Glutamatergic neuron (in vitro differentiated cells): Measurements from ENCODE around the gene NDUFA1. TPM values are rescaled to one million over a fixed set of nuclear protein-coding genes. Genes with fewer than 3 reads are reported as not detected.
"Not testable (repeated sequence)": the region's sequence is repeated elsewhere in the genome, so short reads cannot be mapped to it uniquely, and the experiment has no call there.

ENCODE experiments used
- DNase-seq: peaks from one replicate; pipeline ENCODE4 v3.0.0; 2022
- H3K27ac Mint-ChIP-seq: one replicate; pipeline ENCODE4 v1.8.0; 2020; ENCODE audit warnings: mild to moderate bottlenecking, mixed read lengths, inconsistent platforms; ENCODE audit not compliant: unreplicated experiment
- H3K27me3 Mint-ChIP-seq: one replicate; pipeline ENCODE4 v1.8.0; 2020; ENCODE audit warnings: mild to moderate bottlenecking, moderate library complexity, mixed read lengths, inconsistent platforms; ENCODE audit not compliant: unreplicated experiment
- H3K36me3 Mint-ChIP-seq: one replicate; pipeline ENCODE4 v1.8.0; 2020; ENCODE audit warnings: mild to moderate bottlenecking, mixed read lengths, inconsistent platforms; ENCODE audit not compliant: unreplicated experiment
- H3K4me1 Mint-ChIP-seq: one replicate; pipeline ENCODE4 v1.8.0; 2020; ENCODE audit warnings: mild to moderate bottlenecking, low read depth, mixed read lengths, inconsistent platforms; ENCODE audit not compliant: unreplicated experiment
- H3K4me3 Mint-ChIP-seq: one replicate; pipeline ENCODE4 v1.8.0; 2020; ENCODE audit warnings: mild to moderate bottlenecking, mixed read lengths, inconsistent platforms; ENCODE audit not compliant: unreplicated experiment
- H3K9me3 Mint-ChIP-seq: one replicate; pipeline ENCODE4 v1.8.0; 2020; ENCODE audit warnings: mild to moderate bottlenecking, moderate library complexity, mixed read lengths, inconsistent platforms; ENCODE audit not compliant: unreplicated experiment
- CTCF ChIP-seq: fragments of 200-600 bp; sonication (generic); IDR thresholded peaks from one replicate; pipeline ENCODE4 v1.5.0; 2021; ENCODE audit not compliant: partially characterized antibody, unreplicated experiment
- long read RNA-seq: library from polyadenylated mRNA; unstranded; transcript quantifications from one replicate; pipeline ENCODE4 v2.0.0, GENCODE V29; 2020; ENCODE audit not compliant: unreplicated experiment
- total RNA-seq: library from RNA; stranded (reverse); fragmentation: NEBNext Ultra II Directional; extraction: Animal tissue kit (Norgen Biotek cat#: 25700); gene quantifications from one replicate; pipeline ENCODE4 v1.2.1, GENCODE V29; 2021; ENCODE audit not compliant: unreplicated experiment

The NDUFA1 gene
- 61.6 TPM for total RNA-seq
- long read RNA-seq, transcript NDUFA1-201 (3 exons, 766 nt), result major isoform, 105 of 105 reads
- long read RNA-seq, partial matches to known transcripts, result 0 of 105 reads
- long read RNA-seq, other reads (novel, unspliced or antisense), result 0 of 105 reads

- Mint-ChIP-seq H3K36me3 (no peaks in the 10 kb centered on the region), H3K9me3 (peaks cover 9% of the 10 kb centered on the region)
Observed at GRCh38 chrX:119871599-119872395, at the start of gene NDUFA1, which contains the start of gene RNF113A. Gene NDUFA1, plus strand, starts transcription at chrX:119871832. Its CDS starts 80 bp downstream, at chrX:119871912. Gene RNF113A, minus strand, starts transcription at chrX:119871733. Its CDS starts 120 bp downstream, at chrX:119871613.

GRCh38 chrX:119824221-119824620, 47.4 kb upstream of the NDUFA1 start:
- not testable (repeated sequence) for H3K4me3 Mint-ChIP-seq, H3K9me3 Mint-ChIP-seq, H3K36me3 Mint-ChIP-seq, H3K4me1 Mint-ChIP-seq, H3K27ac Mint-ChIP-seq, DNase-seq, H3K27me3 Mint-ChIP-seq

More at GRCh38 chrX:119871599-119872395, at the start of gene NDUFA1, which contains the start of gene RNF113A:
- peaks cover 5% of the 10 kb centered on the region for H3K27me3 Mint-ChIP-seq
- peak within 1 kb of the TSS; percentile 99 for H3K27ac Mint-ChIP-seq
- TF ChIP-seq CTCF, result no peak
- peaks cover 3% of the 10 kb centered on the region for H3K4me1 Mint-ChIP-seq
- H3K4me3 Mint-ChIP-seq, result peak within 1 kb of the TSS; percentile 99
- peak; percentile 80 for DNase-seq

DNA sequence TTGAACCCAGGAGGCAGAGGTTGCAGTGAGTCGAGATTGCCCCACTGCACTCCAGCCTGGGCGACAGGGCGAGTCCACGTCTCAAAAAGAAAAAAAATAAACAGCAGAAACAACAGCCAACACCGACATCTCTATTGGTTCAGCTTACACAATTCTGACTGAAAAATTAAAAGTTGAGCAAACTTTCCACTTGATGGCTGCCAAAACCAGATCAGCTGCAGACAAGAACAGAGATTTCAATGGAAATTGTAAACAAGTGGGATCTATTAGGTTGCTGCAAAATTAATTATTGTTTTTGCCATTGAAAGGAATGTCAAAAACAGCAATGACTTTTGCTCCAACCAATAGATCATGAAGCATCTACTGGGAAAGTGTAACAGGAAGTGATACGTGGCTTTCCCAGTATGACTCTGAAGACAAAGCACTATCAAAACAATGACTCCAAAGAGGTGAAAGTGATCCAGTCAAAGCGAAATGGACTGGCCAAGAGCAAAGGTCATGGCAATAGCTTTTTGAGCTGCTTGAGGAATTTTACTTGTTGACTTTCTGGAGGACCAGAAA, 45.2 kb upstream of the NDUFA1 start:
- no peaks in the 10 kb centered on the region for H3K36me3 Mint-ChIP-seq
- no peak for DNase-seq
- no peaks in the 10 kb centered on the region for H3K27me3 Mint-ChIP-seq
- no peaks in the 10 kb centered on the region for H3K4me1 Mint-ChIP-seq
- H3K4me3 Mint-ChIP-seq, result no peak overlapping the region
- no peaks in the 10 kb centered on the region for H3K9me3 Mint-ChIP-seq
- TF ChIP-seq CTCF, result no peak
- no peak overlapping the region for H3K27ac Mint-ChIP-seq

GRCh38 chrX:119828446-119828845, 43.2 kb upstream of the NDUFA1 start:
- DNase-seq, result no peak
- TF ChIP-seq CTCF, result no peak
- Mint-ChIP-seq H3K36me3 (no peaks in the 10 kb centered on the region), H3K27me3 (peaks cover 1% of the 10 kb centered on the region), H3K9me3 (no peaks in the 10 kb centered on the region), H3K4me1 (no peaks in the 10 kb centered on the region), H3K4me3 (no peak overlapping the region), H3K27ac (no peak overlapping the region)

- no peaks in the 10 kb centered on the region for H3K9me3 Mint-ChIP-seq
- no peak overlapping the region for H3K27ac Mint-ChIP-seq
- H3K4me3 Mint-ChIP-seq, result no peak overlapping the region
- no peaks in the 10 kb centered on the region for H3K4me1 Mint-ChIP-seq
- H3K27me3 Mint-ChIP-seq, result peaks cover 3% of the 10 kb centered on the region
- no peak for TF ChIP-seq CTCF
- no peak for DNase-seq
- H3K36me3 Mint-ChIP-seq, result no peaks in the 10 kb centered on the region
Observed at GRCh38 chrX:119833905-119834304, 37.7 kb upstream of the NDUFA1 start.
